Kasumi-1 (cell line): ENCODE measurements around the gene BTNL9.
"Not testable (repeated sequence)": the region's sequence is repeated elsewhere in the genome, so short reads cannot be mapped to it uniquely, and the experiment has no call there.

ENCODE experiments used
- DNase-seq, 2 experiments: peaks; one replicate each; lab custom pipeline; 2025; lab: John Stamatoyannopoulos, UW

BTNL9 gene

GRCh38 chr5:181043285-181044092 lies 3.4 kb downstream of the BTNL9 start:
- no peak for DNase-seq

DNA sequence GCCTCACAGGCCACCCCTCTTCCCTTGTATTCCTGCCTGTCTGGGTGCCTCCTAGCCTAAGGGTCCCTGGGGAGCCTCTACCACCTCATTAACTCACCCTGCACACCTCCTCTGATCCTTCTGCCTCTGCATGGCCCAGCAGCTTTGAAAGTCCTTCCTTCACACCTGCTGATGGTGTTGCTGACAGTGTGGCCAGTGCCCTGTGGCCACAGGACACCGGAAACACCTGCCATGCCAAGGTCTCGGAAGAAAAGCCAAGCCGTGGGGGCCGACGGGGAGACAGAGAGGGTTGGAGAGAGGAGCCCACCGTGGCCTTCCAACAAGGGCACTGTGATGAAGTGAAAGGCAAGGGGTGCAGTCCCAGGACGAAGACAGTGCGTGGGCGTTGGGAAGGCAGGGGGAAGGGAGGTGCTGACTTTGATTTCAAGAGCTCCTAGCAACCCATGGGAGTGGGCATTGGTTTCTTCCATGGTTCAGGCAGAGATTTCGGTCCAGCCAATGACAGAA lies 4.1 kb downstream of the BTNL9 start:
- no peak for DNase-seq

GRCh38 chr5:181044662-181045305 lies 4.7 kb downstream of the BTNL9 start:
- DNase-seq = no peak

GRCh38 chr5:181045316-181045715 lies 5.2 kb downstream of the BTNL9 start:
- DNase-seq = no peak

- DNase-seq = not testable (repeated sequence)
Observed at GRCh38 chr5:181045857-181046256, 5.8 kb downstream of the BTNL9 start.

GRCh38 chr5:181047288-181047687 lies 7.2 kb downstream of the BTNL9 start:
- no peak for DNase-seq

GRCh38 chr5:181047921-181048320 lies 7.9 kb downstream of the BTNL9 start:
- DNase-seq = no peak

DNA sequence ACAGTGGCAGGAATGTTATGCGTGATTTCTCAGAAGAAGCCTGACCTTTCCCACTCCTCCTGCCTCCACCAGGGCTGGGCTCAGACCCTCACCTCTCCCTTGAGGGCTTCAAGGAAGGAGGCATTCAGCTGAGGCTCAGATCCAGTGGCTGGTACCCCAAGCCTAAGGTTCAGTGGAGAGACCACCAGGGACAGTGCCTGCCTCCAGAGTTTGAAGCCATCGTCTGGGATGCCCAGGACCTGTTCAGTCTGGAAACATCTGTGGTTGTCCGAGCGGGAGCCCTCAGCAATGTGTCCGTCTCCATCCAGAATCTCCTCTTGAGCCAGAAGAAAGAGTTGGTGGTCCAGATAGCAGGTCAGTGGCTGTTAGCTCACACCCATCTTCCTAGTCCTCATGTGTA lies 9.9 kb downstream of the BTNL9 start:
- no peak for DNase-seq

DNA sequence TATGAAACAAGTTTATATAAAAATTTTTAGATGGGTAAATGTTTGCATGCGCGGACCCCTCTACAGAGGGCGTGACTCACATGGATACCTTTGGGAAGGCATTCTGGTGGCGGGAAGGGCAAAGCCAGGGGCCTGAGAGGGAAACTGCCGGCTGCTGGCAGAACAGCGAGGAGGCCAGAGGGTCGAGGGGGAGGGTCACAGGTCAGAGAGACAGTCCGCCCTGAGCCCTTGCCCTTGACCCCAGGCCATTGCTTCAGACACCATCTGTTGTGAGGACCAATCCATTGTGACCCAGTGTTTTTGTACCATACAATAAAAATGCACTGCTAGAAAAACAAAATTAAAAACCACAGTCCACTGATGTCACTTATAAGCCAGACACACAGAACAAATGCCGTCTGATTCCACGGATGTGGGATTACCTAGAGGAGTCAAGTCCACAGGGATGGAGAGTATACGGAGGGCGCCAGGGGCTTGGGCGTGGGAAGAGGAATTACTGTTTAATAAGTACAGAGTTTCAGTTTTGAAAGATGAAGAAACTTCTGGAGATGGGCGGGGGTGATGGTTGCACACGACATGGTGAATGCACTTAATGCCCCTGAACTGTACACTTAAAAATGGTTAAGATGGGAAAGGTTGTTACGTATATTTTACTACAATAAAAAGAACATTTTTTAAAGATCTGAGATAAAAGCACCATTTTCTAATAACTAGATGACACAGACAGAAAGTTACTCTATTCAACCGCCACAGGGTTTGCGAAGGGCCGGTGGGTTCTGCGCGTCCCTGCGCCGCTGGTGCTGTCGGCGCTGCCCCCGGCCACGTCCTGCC lies 12.0 kb downstream of the BTNL9 start:
- DNase-seq = no peak

GRCh38 chr5:181052672-181053487 lies 12.8 kb downstream of the BTNL9 start:
- peak in 1 of 2 experiments; percentile 6 for DNase-seq

- DNase-seq = no peak
Observed at GRCh38 chr5:181053488-181054121, 13.5 kb downstream of the BTNL9 start.

GRCh38 chr5:181054138-181054537 lies 14.1 kb downstream of the BTNL9 start:
- no peak for DNase-seq

- peak in 1 of 2 experiments; percentile 4 for DNase-seq
Observed at GRCh38 chr5:181054871-181055459, 14.9 kb downstream of the BTNL9 start.

GRCh38 chr5:181056431-181056830 lies 16.4 kb downstream of the BTNL9 start:
- DNase-seq = no peak

DNA sequence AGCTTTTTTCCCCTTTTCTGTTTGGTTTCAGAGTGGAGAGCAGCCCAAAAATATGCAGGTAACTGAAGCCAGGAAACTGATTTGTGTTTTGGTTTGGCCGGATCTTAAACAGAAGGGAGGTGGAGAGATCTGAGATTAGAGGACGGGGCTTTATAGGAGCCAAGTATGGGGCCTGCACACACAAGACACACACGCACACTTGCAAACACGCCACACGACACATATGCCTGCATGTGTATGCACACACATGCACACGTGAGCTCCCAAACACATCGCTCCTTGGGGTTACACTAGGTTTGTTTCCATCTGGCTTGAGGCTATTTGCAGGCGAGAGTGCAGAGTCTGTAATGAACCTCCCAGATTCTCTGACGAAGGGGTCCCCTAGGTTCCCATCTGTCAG lies 18.3 kb downstream of the BTNL9 start:
- DNase-seq = no peak

DNA sequence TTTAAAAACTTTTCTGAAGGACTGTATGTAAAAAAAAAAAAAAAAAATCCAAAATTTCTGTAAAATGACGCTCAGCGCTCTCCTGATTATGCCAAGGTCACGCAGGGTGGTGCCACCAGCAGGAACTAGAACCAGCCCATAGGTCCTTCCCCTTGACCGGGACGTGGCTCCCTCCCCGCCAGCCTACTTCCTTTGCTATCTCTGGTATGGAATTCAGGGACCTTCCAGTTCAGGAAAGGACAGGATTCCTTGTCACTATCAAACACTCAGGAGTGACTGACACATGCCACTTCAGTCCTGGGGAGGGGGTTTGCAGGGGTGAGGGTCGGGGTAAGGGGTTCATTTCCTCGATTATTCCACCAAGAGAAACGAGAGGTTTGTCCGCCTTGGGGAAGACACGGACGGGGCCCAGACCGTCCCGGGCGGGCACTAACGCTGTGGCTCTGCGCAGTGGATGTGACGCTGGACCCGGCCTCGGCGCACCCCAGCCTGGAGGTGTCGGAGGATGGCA lies 18.8 kb downstream of the BTNL9 start:
- no peak for DNase-seq

DNA sequence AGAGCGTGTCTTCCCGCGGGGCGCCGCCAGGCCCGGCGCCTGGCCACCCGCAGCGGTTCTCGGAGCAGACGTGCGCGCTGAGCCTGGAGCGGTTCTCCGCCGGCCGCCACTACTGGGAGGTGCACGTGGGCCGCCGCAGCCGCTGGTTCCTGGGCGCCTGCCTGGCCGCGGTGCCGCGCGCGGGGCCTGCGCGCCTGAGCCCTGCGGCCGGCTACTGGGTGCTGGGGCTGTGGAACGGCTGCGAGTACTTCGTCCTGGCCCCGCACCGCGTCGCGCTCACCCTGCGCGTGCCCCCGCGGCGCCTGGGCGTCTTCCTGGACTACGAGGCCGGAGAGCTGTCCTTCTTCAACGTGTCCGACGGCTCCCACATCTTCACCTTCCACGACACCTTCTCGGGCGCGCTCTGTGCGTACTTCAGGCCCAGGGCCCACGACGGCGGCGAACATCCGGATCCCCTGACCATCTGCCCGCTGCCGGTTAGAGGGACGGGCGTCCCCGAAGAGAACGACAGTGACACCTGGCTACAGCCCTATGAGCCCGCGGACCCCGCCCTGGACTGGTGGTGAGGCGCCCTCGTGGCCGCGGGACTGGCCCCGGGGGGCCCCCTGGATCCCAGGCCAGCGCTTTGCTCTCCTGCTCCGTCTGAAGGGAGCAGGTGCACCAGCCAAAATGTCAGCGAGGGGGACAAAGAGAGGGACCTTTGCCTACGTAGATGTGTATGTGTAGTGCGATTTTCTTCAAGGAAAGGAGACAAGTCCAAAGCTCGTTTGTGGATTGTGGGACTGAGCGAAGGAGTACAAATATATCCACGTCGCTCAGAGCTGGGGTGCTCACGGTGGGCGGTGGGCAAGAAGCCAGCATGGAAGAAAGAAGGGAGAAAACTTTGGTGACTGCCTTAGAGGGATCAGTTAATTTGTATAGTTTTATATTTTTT lies 19.5 kb downstream of the BTNL9 start:
- DNase-seq = no peak

GRCh38 chr5:181060231-181060590 lies 20.1 kb downstream of the BTNL9 start:
- no peak for DNase-seq

GRCh38 chr5:181060924-181061323 lies 20.9 kb downstream of the BTNL9 start:
- no peak for DNase-seq
